ENCODE measurements around the gene GJB4.
"Not testable (repeated sequence)": the region's sequence is repeated elsewhere in the genome, so short reads cannot be mapped to it uniquely, and the experiment has no call there.

The GJB4 gene

GRCh38 chr1:34800214-34800613 lies 40.7 kb downstream of the GJB4 start:
- DNase-seq = peak in 1 of 2 donors; percentile 11

- no peak for DNase-seq
Observed at GRCh38 chr1:34803770-34804169, 44.2 kb downstream of the GJB4 start.

GRCh38 chr1:34806396-34806795 lies 46.9 kb downstream of the GJB4 start:
- DNase-seq = no peak

GRCh38 chr1:34808051-34808810 lies 48.7 kb downstream of the GJB4 start:
- DNase-seq = no peak

GRCh38 chr1:34810781-34811180 lies 51.2 kb downstream of the GJB4 start:
- DNase-seq = not testable (repeated sequence)
